Esophagus muscularis mucosa (tissue), 3 donors: ENCODE results near the gene LHX4.

ENCODE experiments used
- CTCF ChIP-seq, 3 experiments: fragments of 200-600 bp in 2 of 3; fragments of 450-650 bp in 1 of 3; sonication (generic) in 2 of 3; IDR thresholded peaks; one replicate each; pipeline ENCODE4 v1.5.1; 2017 to 2019; ENCODE audit warnings: antibody characterized with exemption in 3 of 3, mild to moderate bottlenecking in 2 of 3, moderate library complexity in 1 of 3
- POLR2A ChIP-seq: fragments of 450-650 bp; IDR thresholded peaks from one replicate; pipeline ENCODE4 v1.6.1; 2017; ENCODE audit warnings: antibody characterized with exemption, moderate library complexity, mild to moderate bottlenecking, low read depth

- TF ChIP-seq CTCF (IDR thresholded peaks at IDR 0.05), result no peak
- no peak for TF ChIP-seq POLR2A
These were observed 31.0 kb upstream of the LHX4 start for GRCh38 chr1:180199018-180199417.
